PC-3 (cell line): ENCODE measurements around the gene TMEM271.

ENCODE experiments used
- EZH2phosphoT487 ChIP-seq: fragments of 300-600 bp; sonication (generic); IDR thresholded peaks from 2 replicates; pipeline ENCODE4 v1.6.1; 2018; ENCODE audit warnings: mild to moderate bottlenecking, antibody characterized with exemption, low read length, borderline replicate concordance
- TF ChIP-seq, protein P1 (sequence below): fragments of 300-600 bp; sonication (generic); conservative IDR thresholded peaks from 2 replicates; pipeline ENCODE4 v1.5.1; 2017; ENCODE audit warnings: antibody characterized with exemption, low read depth, mild to moderate bottlenecking, low read length

DNA sequence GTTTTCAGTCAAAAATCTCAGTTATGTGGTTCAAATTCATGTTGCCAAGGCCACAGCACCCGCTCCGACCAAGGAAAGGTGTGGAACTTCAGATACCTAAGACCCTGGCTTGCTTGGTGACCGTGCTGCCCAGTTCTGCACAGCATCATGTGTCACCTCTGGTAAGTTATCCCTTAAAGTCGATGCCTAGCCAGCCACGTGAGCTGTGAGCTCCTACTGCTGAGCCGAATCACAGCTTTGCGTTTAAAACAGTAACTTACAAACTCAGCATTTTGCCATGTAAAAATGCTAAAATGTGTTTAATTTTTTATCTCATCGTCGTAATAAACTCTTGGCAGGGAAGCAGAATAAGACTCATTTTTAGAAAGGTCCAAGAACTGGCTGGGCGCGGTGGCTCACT lies 5.3 kb downstream of the TMEM271 start:
- TF ChIP-seq, protein P1, sequence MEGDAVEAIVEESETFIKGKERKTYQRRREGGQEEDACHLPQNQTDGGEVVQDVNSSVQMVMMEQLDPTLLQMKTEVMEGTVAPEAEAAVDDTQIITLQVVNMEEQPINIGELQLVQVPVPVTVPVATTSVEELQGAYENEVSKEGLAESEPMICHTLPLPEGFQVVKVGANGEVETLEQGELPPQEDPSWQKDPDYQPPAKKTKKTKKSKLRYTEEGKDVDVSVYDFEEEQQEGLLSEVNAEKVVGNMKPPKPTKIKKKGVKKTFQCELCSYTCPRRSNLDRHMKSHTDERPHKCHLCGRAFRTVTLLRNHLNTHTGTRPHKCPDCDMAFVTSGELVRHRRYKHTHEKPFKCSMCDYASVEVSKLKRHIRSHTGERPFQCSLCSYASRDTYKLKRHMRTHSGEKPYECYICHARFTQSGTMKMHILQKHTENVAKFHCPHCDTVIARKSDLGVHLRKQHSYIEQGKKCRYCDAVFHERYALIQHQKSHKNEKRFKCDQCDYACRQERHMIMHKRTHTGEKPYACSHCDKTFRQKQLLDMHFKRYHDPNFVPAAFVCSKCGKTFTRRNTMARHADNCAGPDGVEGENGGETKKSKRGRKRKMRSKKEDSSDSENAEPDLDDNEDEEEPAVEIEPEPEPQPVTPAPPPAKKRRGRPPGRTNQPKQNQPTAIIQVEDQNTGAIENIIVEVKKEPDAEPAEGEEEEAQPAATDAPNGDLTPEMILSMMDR: no peak
- TF ChIP-seq EZH2phosphoT487: no peak
